Measurements from ENCODE around the gene SLC24A1. TPM values are rescaled to one million over a fixed set of nuclear protein-coding genes. Genes with fewer than 3 reads are reported as not detected.

SLC24A1 gene
- total RNA-seq, 1 experiment from 2014 or later: 6.0 TPM

GRCh38 chr15:65631503-65631902 lies 9.8 kb downstream of the SLC24A1 start:
- Histone ChIP-seq H3K4me3 (no peak overlapping the region), H3K27me3 (replicated peaks) (no peaks in the 10 kb centered on the region), H3K4me1 (replicated peaks) (no peaks in the 10 kb centered on the region), H3K9me3 (replicated peaks) (no peaks in the 10 kb centered on the region), H3K36me3 (no peaks in the 10 kb centered on the region), H3K27ac (no peak overlapping the region)
- DNase-seq (ENCODE audit: low read depth in 1 of 2, low spot score in 2 of 2): no peak

- Histone ChIP-seq H3K27ac (no peak overlapping the region), H3K4me1 (replicated peaks) (no peaks in the 10 kb centered on the region), H3K27me3 (replicated peaks) (no peaks in the 10 kb centered on the region), H3K36me3 (no peaks in the 10 kb centered on the region), H3K4me3 (no peak overlapping the region), H3K9me3 (replicated peaks) (no peaks in the 10 kb centered on the region)
- DNase-seq (ENCODE audit: low read depth in 1 of 2, low spot score in 2 of 2): no peak
Measured at GRCh38 chr15:65632780-65633375, 11.1 kb downstream of the SLC24A1 start.

DNA sequence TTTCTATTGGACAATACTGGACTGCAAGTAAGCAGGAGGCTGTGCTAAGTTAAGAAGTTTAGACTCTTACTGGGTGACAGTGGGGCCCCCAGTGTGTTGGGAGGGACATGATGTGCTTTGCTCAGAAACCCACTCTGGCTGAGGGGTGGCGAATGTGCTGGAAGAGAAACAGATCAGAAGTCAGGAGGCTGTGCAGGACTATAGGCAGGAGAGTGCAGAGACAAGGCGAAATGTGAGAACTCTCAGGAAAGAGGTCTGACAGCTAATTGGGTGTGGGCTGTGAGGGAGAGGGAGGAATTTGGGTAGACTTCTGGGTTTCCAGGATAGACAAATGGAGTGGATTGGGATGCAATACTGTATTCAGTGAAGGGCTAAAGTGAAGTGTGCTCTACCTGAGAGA lies 12.0 kb downstream of the SLC24A1 start:
- H3K36me3 ChIP-seq: no peaks in the 10 kb centered on the region
- no peak overlapping the region for H3K27ac ChIP-seq
- H3K27me3 ChIP-seq (replicated peaks): no peaks in the 10 kb centered on the region
- peaks cover 5% of the 10 kb centered on the region for H3K4me1 ChIP-seq (replicated peaks)
- H3K4me3 ChIP-seq: no peak overlapping the region
- H3K9me3 ChIP-seq (replicated peaks): no peaks in the 10 kb centered on the region
- DNase-seq (ENCODE audit: low read depth in 1 of 2, low spot score in 2 of 2): no peak

GRCh38 chr15:65634356-65634755 lies 12.6 kb downstream of the SLC24A1 start:
- no peak for DNase-seq (ENCODE audit: low read depth in 1 of 2, low spot score in 2 of 2)
- peaks cover 7% of the 10 kb centered on the region for H3K4me1 ChIP-seq (replicated peaks)
- no peak overlapping the region for H3K27ac ChIP-seq
- H3K4me3 ChIP-seq: no peak overlapping the region
- H3K36me3 ChIP-seq: no peaks in the 10 kb centered on the region
- no peaks in the 10 kb centered on the region for H3K27me3 ChIP-seq (replicated peaks)
- no peaks in the 10 kb centered on the region for H3K9me3 ChIP-seq (replicated peaks)

- Histone ChIP-seq H3K4me1 (replicated peaks) (peaks cover 7% of the 10 kb centered on the region), H3K9me3 (replicated peaks) (no peaks in the 10 kb centered on the region), H3K27ac (no peak overlapping the region), H3K36me3 (no peaks in the 10 kb centered on the region), H3K4me3 (no peak overlapping the region), H3K27me3 (replicated peaks) (no peaks in the 10 kb centered on the region)
- DNase-seq (ENCODE audit: low read depth in 1 of 2, low spot score in 2 of 2): no peak
Measured at GRCh38 chr15:65638109-65638508, 16.4 kb downstream of the SLC24A1 start.

DNA sequence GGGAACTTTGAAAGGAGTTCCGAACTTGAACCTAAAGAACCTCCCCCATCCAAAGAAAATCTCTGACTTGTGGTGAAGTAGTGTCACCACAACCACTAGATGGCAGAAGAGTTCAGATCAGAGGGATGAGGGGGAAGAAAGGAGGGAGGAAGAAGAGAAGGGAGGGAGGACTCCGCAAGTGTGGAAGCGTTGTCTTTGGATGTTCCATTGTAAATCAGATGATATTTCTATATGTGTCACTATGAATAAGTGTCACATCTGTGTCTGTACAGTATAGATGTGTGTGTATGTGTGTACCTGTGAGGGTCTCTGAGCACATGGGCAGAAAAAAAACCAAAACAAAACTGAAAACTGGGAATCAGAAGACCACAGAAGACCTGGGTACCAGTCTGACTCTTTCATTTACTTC lies 16.9 kb downstream of the SLC24A1 start:
- Histone ChIP-seq H3K4me1 (replicated peaks) (peaks cover 7% of the 10 kb centered on the region), H3K27ac (no peak overlapping the region), H3K4me3 (no peak overlapping the region), H3K36me3 (no peaks in the 10 kb centered on the region), H3K9me3 (replicated peaks) (no peaks in the 10 kb centered on the region), H3K27me3 (replicated peaks) (no peaks in the 10 kb centered on the region)
- DNase-seq (ENCODE audit: low read depth in 1 of 2, low spot score in 2 of 2): peak; percentile 56 to 60

GRCh38 chr15:65639509-65639908 lies 17.8 kb downstream of the SLC24A1 start:
- Histone ChIP-seq H3K27me3 (replicated peaks) (no peaks in the 10 kb centered on the region), H3K4me3 (no peak overlapping the region), H3K4me1 (replicated peaks) (peaks cover 7% of the 10 kb centered on the region), H3K27ac (no peak overlapping the region), H3K36me3 (no peaks in the 10 kb centered on the region), H3K9me3 (replicated peaks) (no peaks in the 10 kb centered on the region)
- DNase-seq (ENCODE audit: low read depth in 1 of 2, low spot score in 2 of 2): no peak

DNA sequence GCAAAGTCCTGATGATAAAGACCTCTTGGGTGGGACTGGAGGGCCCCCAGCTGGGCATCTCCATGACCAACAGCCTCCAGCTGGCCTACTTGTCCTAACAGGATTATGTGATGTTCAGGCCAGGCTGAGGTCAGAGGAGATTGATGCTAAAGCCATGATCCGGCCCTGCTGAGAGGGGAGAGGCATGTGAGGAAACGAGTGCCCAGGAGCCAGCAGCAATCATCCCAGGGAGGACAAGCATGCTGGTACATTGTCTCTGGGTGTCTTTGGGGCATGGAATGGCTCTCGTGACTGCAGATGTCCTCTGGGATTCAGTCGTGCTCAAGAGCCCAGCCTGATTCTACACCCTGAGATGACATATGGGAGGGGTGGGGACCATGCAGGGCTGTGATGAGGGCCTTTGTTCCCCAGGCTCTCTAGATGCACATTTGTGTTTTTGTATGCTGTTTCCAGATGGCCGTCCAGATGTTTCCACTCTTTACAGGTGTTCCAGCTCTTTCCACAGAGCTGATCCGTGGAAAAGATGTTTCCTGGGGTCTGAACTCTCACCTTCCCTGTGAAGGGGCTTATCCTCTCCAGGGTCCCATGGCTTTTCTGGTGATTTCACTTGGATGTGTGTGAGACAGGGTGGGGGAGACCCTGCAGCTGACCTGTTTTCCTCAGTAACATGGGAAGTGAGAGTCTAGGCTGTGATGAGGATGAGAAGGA lies 20.2 kb downstream of the SLC24A1 start:
- Histone ChIP-seq H3K36me3 (no peaks in the 10 kb centered on the region), H3K4me1 (replicated peaks) (peaks cover 7% of the 10 kb centered on the region)
- no peak for DNase-seq (ENCODE audit: low read depth in 1 of 2, low spot score in 2 of 2)

DNA sequence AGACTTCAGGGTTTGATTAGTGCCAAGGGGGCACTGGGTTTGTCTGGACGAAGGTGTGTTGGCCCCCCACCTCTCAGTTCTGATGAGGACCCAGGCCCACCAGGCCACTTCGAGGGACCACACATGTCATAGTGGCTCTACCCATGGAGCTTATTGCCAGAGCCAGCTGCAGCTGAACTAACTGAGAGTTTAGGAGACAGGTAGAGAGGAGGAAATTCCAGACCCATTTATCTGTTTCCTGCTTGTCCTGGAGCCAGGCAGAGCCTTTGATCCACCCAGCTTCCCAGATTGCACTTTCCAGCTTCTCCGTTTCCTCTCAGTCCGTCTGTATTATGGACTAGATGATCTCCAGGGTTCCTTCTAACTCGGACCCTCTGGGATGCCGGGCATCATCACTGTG lies 20.9 kb downstream of the SLC24A1 start:
- H3K4me3 ChIP-seq: no peak overlapping the region
- no peaks in the 10 kb centered on the region for H3K9me3 ChIP-seq (replicated peaks)
- no peak for DNase-seq (ENCODE audit: low read depth in 1 of 2, low spot score in 2 of 2)
- no peak overlapping the region for H3K27ac ChIP-seq
- H3K4me1 ChIP-seq (replicated peaks): peaks cover 7% of the 10 kb centered on the region
- H3K27me3 ChIP-seq (replicated peaks): no peaks in the 10 kb centered on the region
- no peaks in the 10 kb centered on the region for H3K36me3 ChIP-seq

More for the DNA sequence above, 20.2 kb downstream of the SLC24A1 start:
- Histone ChIP-seq H3K27me3 (replicated peaks) (no peaks in the 10 kb centered on the region), H3K4me3 (no peak overlapping the region), H3K27ac (no peak overlapping the region), H3K9me3 (replicated peaks) (no peaks in the 10 kb centered on the region)

- Histone ChIP-seq H3K4me1 (replicated peaks) (no peaks in the 10 kb centered on the region), H3K27ac (no peak overlapping the region)
- no peak for DNase-seq (ENCODE audit: low read depth in 1 of 2, low spot score in 2 of 2)
Measured at GRCh38 chr15:65644282-65644681, 22.5 kb downstream of the SLC24A1 start.

DNA sequence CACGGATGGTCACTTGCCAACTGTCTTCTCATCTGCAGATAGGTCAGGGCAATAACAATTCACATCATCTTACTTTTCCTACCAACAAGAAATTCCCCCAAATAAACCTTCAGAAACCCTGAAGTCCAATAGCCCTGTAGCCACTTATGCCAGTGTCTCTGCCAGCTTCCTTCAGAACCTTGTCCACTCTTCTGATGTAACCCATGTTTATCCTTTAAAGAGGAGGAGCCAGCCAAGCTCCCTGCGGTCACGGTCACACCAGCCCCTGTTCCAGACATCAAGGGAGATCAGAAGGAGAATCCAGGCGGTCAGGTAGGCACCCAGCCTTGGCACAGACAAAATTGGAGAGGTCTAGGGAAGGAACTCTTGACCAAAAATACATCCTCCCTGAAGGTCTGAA lies 23.7 kb downstream of the SLC24A1 start:
- Histone ChIP-seq H3K4me1 (replicated peaks) (no peaks in the 10 kb centered on the region), H3K27ac (no peak overlapping the region), H3K4me3 (no peak overlapping the region), H3K27me3 (replicated peaks) (no peaks in the 10 kb centered on the region), H3K9me3 (replicated peaks) (no peaks in the 10 kb centered on the region), H3K36me3 (no peaks in the 10 kb centered on the region)
- no peak for DNase-seq (ENCODE audit: low read depth in 1 of 2, low spot score in 2 of 2)

More at GRCh38 chr15:65644282-65644681, 22.5 kb downstream of the SLC24A1 start:
- Histone ChIP-seq H3K4me3 (no peak overlapping the region), H3K27me3 (replicated peaks) (no peaks in the 10 kb centered on the region), H3K9me3 (replicated peaks) (no peaks in the 10 kb centered on the region), H3K36me3 (no peaks in the 10 kb centered on the region)

- H3K4me1 ChIP-seq (replicated peaks): no peaks in the 10 kb centered on the region
- H3K27me3 ChIP-seq (replicated peaks): no peaks in the 10 kb centered on the region
- H3K9me3 ChIP-seq (replicated peaks): no peaks in the 10 kb centered on the region
- H3K27ac ChIP-seq: no peak overlapping the region
- no peak overlapping the region for H3K4me3 ChIP-seq
- no peaks in the 10 kb centered on the region for H3K36me3 ChIP-seq
- no peak for DNase-seq (ENCODE audit: low read depth in 1 of 2, low spot score in 2 of 2)
Measured at GRCh38 chr15:65646486-65646885, 24.7 kb downstream of the SLC24A1 start.

- Histone ChIP-seq H3K36me3 (no peaks in the 10 kb centered on the region), H3K4me3 (no peak overlapping the region), H3K27me3 (replicated peaks) (no peaks in the 10 kb centered on the region), H3K27ac (no peak overlapping the region), H3K4me1 (replicated peaks) (peaks cover 28% of the 10 kb centered on the region), H3K9me3 (replicated peaks) (no peaks in the 10 kb centered on the region)
- DNase-seq (ENCODE audit: low read depth in 1 of 2, low spot score in 2 of 2): no peak
Measured at GRCh38 chr15:65650312-65651041, 28.7 kb downstream of the SLC24A1 start.

- Histone ChIP-seq H3K4me3 (no peak overlapping the region), H3K27ac (no peak overlapping the region), H3K9me3 (replicated peaks) (no peaks in the 10 kb centered on the region), H3K36me3 (no peaks in the 10 kb centered on the region), H3K27me3 (replicated peaks) (no peaks in the 10 kb centered on the region), H3K4me1 (replicated peaks) (peaks cover 32% of the 10 kb centered on the region)
- DNase-seq (ENCODE audit: low read depth in 1 of 2, low spot score in 2 of 2): no peak
Measured at GRCh38 chr15:65651042-65651322, 29.2 kb downstream of the SLC24A1 start.
